ENCODE data around the gene PANK4.

The PANK4 gene

GRCh38 chr1:2466270-2466665 lies 60.1 kb downstream of the PANK4 start:
- TF ChIP-seq EZH2 (optimal IDR thresholded peaks at IDR 0.05; ENCODE audit: low read depth, low read length) (no peak), CTCF (IDR thresholded peaks at IDR 0.05; ENCODE audit: low read length) (no peak), EZH2phosphoT487 (IDR thresholded peaks at IDR 0.05; ENCODE audit: low read length) (no peak)
- Histone ChIP-seq H4K20me1 (ENCODE audit: insufficient read depth, low read length) (no peaks in the 10 kb centered on the region), H3K9ac (ENCODE audit: low read length) (no peak overlapping the region), H3K27me3 (replicated peaks; ENCODE audit: insufficient read depth, low read length) (peaks cover 87% of the 10 kb centered on the region), H3K9me3 (replicated peaks; ENCODE audit: insufficient read depth, low read length) (no peaks in the 10 kb centered on the region), H3K36me3 (replicated peaks; ENCODE audit: insufficient read depth, low read length) (no peaks in the 10 kb centered on the region), H3K4me3 (ENCODE audit: low read length) (no peak overlapping the region), H3K27ac (ENCODE audit: low read length) (no peak overlapping the region), H2AFZ (ENCODE audit: low read length) (no peak overlapping the region), H3K4me2 (ENCODE audit: low read depth, low read length) (no peak overlapping the region), H3F3A (ENCODE audit: insufficient read depth, low read length) (no peaks in the 10 kb centered on the region), H3K9me2 (replicated peaks; ENCODE audit: insufficient read depth, low read length) (no peaks in the 10 kb centered on the region), H3K79me2 (ENCODE audit: low read length) (no peaks in the 10 kb centered on the region), H3K4me1 (ENCODE audit: low read length) (no peaks in the 10 kb centered on the region)
- DNase-seq: no peak

- Histone ChIP-seq H3K79me2 (ENCODE audit: low read length) (no peaks in the 10 kb centered on the region), H3K4me1 (ENCODE audit: low read length) (no peaks in the 10 kb centered on the region), H3K9me3 (replicated peaks; ENCODE audit: insufficient read depth, low read length) (no peaks in the 10 kb centered on the region), H3K9me2 (replicated peaks; ENCODE audit: insufficient read depth, low read length) (no peaks in the 10 kb centered on the region), H3K27me3 (replicated peaks; ENCODE audit: insufficient read depth, low read length) (peaks cover 84% of the 10 kb centered on the region), H3K36me3 (replicated peaks; ENCODE audit: insufficient read depth, low read length) (no peaks in the 10 kb centered on the region), H3K4me2 (ENCODE audit: low read depth, low read length) (no peak overlapping the region), H3F3A (ENCODE audit: insufficient read depth, low read length) (no peaks in the 10 kb centered on the region), H3K27ac (ENCODE audit: low read length) (no peak overlapping the region), H3K9ac (ENCODE audit: low read length) (no peak overlapping the region), H2AFZ (ENCODE audit: low read length) (no peak overlapping the region), H3K4me3 (ENCODE audit: low read length) (no peak overlapping the region), H4K20me1 (ENCODE audit: insufficient read depth, low read length) (no peaks in the 10 kb centered on the region)
- TF ChIP-seq EZH2 (optimal IDR thresholded peaks at IDR 0.05; ENCODE audit: low read depth, low read length) (no peak), EZH2phosphoT487 (IDR thresholded peaks at IDR 0.05; ENCODE audit: low read length) (no peak), CTCF (IDR thresholded peaks at IDR 0.05; ENCODE audit: low read length) (no peak)
- DNase-seq: no peak
Observed at GRCh38 chr1:2465371-2466269, 60.8 kb downstream of the PANK4 start.

- H3F3A ChIP-seq (ENCODE audit: insufficient read depth, low read length): no peaks in the 10 kb centered on the region
- no peaks in the 10 kb centered on the region for H3K9me3 ChIP-seq (replicated peaks; ENCODE audit: insufficient read depth, low read length)
- no peaks in the 10 kb centered on the region for H3K79me2 ChIP-seq (ENCODE audit: low read length)
- H3K4me3 ChIP-seq (ENCODE audit: low read length): no peak overlapping the region
- H3K9me2 ChIP-seq (replicated peaks; ENCODE audit: insufficient read depth, low read length): no peaks in the 10 kb centered on the region
- no peak overlapping the region for H3K4me2 ChIP-seq (ENCODE audit: low read depth, low read length)
- no peaks in the 10 kb centered on the region for H3K36me3 ChIP-seq (replicated peaks; ENCODE audit: insufficient read depth, low read length)
- H4K20me1 ChIP-seq (ENCODE audit: insufficient read depth, low read length): no peaks in the 10 kb centered on the region
- no peak overlapping the region for H3K9ac ChIP-seq (ENCODE audit: low read length)
- H3K4me1 ChIP-seq (ENCODE audit: low read length): no peaks in the 10 kb centered on the region
- no peak overlapping the region for H2AFZ ChIP-seq (ENCODE audit: low read length)
- peaks cover 76% of the 10 kb centered on the region for H3K27me3 ChIP-seq (replicated peaks; ENCODE audit: insufficient read depth, low read length)
- H3K27ac ChIP-seq (ENCODE audit: low read length): no peak overlapping the region
- no peak for TF ChIP-seq EZH2phosphoT487 (IDR thresholded peaks at IDR 0.05; ENCODE audit: low read length)
- TF ChIP-seq EZH2 (optimal IDR thresholded peaks at IDR 0.05; ENCODE audit: low read depth, low read length): no peak
- no peak for TF ChIP-seq CTCF (IDR thresholded peaks at IDR 0.05; ENCODE audit: low read length)
- no peak for DNase-seq
Observed at GRCh38 chr1:2463396-2463795, 63.0 kb downstream of the PANK4 start.

Data from MM.1S (cell line).